ENCODE measurements around the gene CTTN.

Gene CTTN

DNA sequence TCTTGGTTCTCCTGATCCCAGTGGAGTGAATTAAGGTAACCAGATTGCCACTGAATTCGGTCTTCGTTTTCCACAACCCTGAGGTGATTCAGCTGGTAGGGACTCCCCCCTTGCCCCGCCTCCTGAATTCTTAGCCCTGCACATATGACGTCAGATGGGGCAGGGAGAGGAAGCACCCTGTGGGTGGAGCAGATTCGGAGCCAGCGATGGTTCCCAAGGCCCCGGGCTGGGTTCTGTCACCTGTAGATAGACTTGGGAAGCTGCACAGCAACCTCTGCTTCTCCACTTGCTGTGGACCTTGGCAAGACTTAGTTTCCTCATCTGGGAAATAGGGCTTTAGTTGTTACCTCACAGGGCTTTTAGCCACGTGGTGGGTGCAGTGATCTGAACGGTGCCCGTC lies 67.8 kb downstream of the CTTN start:
- no peak for TF ChIP-seq SUZ12 (IDR thresholded peaks at IDR 0.05; ENCODE audit: extremely low read depth, insufficient read depth, insufficient read length)
- no peak for TF ChIP-seq YY1 (IDR thresholded peaks at IDR 0.05; ENCODE audit: insufficient read depth, insufficient read length)
- no peak for TF ChIP-seq ZNF274 (IDR thresholded peaks at IDR 0.05; ENCODE audit: low read depth, low read length)
- no peak for DNase-seq (ENCODE audit: low read depth, low spot score)
- Histone ChIP-seq H3K9ac (ENCODE audit: insufficient read length, low read depth) (no peak overlapping the region), H3K4me1 (ENCODE audit: insufficient read depth, insufficient read length) (peaks cover 4% of the 10 kb centered on the region), H3K36me3 (ENCODE audit: insufficient read depth, insufficient read length, low read length) (no peaks in the 10 kb centered on the region), H3K9me3 (ENCODE audit: insufficient read depth, low read length) (0 out of 2 replicates have a peak, but pooled peaks cover 5% of the 10 kb centered on the region), H3K4me3 (ENCODE audit: insufficient read length, low read depth) (no peak overlapping the region), H3K27me3 (ENCODE audit: insufficient read depth, insufficient read length) (no peaks in the 10 kb centered on the region)

- peaks cover 4% of the 10 kb centered on the region for H3K4me1 ChIP-seq (ENCODE audit: insufficient read depth, insufficient read length)
- H3K27me3 ChIP-seq (ENCODE audit: insufficient read depth, insufficient read length): no peaks in the 10 kb centered on the region
- H3K9me3 ChIP-seq (ENCODE audit: insufficient read depth, low read length): 0 out of 2 replicates have a peak, but pooled peaks cover 5% of the 10 kb centered on the region
- H3K36me3 ChIP-seq (ENCODE audit: insufficient read depth, insufficient read length, low read length): no peaks in the 10 kb centered on the region
- TF ChIP-seq ZNF274 (IDR thresholded peaks at IDR 0.05; ENCODE audit: low read depth, low read length) (no peak), YY1 (IDR thresholded peaks at IDR 0.05; ENCODE audit: insufficient read depth, insufficient read length) (no peak), SUZ12 (IDR thresholded peaks at IDR 0.05; ENCODE audit: extremely low read depth, insufficient read depth, insufficient read length) (no peak)
- no peak for DNase-seq (ENCODE audit: low read depth, low spot score)
- H3K9ac ChIP-seq (ENCODE audit: insufficient read length, low read depth): no peak overlapping the region
- H3K4me3 ChIP-seq (ENCODE audit: insufficient read length, low read depth): no peak overlapping the region
Observed at GRCh38 chr11:70466596-70466995, 68.3 kb downstream of the CTTN start.

- Histone ChIP-seq H3K27me3 (ENCODE audit: insufficient read depth, insufficient read length) (no peaks in the 10 kb centered on the region), H3K36me3 (ENCODE audit: insufficient read depth, insufficient read length, low read length) (no peaks in the 10 kb centered on the region), H3K9me3 (ENCODE audit: insufficient read depth, low read length) (0 out of 2 replicates have a peak, but pooled peaks cover 5% of the 10 kb centered on the region), H3K4me3 (ENCODE audit: insufficient read length, low read depth) (no peak overlapping the region), H3K4me1 (ENCODE audit: insufficient read depth, insufficient read length) (peaks cover 4% of the 10 kb centered on the region), H3K9ac (ENCODE audit: insufficient read length, low read depth) (no peak overlapping the region)
- peak; percentile 38 for DNase-seq (ENCODE audit: low read depth, low spot score)
- TF ChIP-seq YY1 (IDR thresholded peaks at IDR 0.05; ENCODE audit: insufficient read depth, insufficient read length) (no peak), ZNF274 (IDR thresholded peaks at IDR 0.05; ENCODE audit: low read depth, low read length) (no peak), SUZ12 (IDR thresholded peaks at IDR 0.05; ENCODE audit: extremely low read depth, insufficient read depth, insufficient read length) (no peak)
Observed at GRCh38 chr11:70467201-70468085, 69.1 kb downstream of the CTTN start.

DNA sequence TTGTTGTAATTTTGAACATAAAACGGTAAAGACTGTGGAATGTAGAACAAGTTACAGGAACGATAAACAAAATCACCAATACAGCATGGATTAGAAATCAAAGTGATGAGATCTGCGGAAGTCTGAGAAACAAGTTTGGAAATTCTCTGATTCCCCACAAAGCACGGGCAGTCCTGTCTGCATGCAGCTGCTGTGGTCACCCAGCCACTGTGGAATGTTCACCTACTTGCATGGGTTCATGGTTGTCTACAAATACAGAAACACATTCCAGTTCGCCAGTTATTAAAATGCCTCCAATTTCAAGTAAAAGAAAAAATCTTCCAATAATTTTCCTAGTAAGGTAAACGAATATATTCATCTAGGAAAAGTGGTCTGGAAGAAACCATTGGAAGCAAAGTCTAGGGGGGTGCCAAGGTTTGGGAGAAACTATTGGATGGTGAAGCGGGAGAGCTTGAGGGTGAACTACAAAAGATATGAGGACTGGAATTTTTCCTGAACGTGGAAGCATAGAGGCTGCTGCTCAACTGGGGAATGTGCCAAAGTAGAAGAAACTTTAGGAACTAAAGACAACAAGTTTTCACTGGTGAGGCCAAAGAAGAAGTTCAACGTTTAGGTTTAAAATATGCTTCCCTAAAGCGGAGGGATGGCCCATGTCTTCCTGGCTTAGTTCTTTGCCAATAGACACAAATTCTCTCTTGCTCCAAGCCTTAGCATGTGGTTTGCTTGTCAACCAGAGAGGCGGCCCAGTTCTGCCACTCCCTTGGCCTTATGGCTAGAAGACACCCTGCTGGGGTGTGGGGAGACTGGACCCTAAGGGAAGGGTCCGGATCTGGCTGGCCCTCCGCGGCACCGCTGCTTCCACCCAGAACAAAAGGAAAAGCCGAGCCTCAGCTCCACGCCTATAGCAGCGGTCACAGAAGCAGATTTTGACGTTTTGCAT lies 70.2 kb downstream of the CTTN start:
- Histone ChIP-seq H3K9me3 (ENCODE audit: insufficient read depth, low read length) (no peaks in the 10 kb centered on the region), H3K4me1 (ENCODE audit: insufficient read depth, insufficient read length) (peaks cover 4% of the 10 kb centered on the region), H3K9ac (ENCODE audit: insufficient read length, low read depth) (no peak overlapping the region), H3K36me3 (ENCODE audit: insufficient read depth, insufficient read length, low read length) (no peaks in the 10 kb centered on the region), H3K4me3 (ENCODE audit: insufficient read length, low read depth) (no peak overlapping the region), H3K27me3 (ENCODE audit: insufficient read depth, insufficient read length) (no peaks in the 10 kb centered on the region)
- TF ChIP-seq SUZ12 (IDR thresholded peaks at IDR 0.05; ENCODE audit: extremely low read depth, insufficient read depth, insufficient read length): no peak
- no peak for TF ChIP-seq YY1 (IDR thresholded peaks at IDR 0.05; ENCODE audit: insufficient read depth, insufficient read length)
- no peak for TF ChIP-seq ZNF274 (IDR thresholded peaks at IDR 0.05; ENCODE audit: low read depth, low read length)
- DNase-seq (ENCODE audit: low read depth, low spot score): no peak

DNA sequence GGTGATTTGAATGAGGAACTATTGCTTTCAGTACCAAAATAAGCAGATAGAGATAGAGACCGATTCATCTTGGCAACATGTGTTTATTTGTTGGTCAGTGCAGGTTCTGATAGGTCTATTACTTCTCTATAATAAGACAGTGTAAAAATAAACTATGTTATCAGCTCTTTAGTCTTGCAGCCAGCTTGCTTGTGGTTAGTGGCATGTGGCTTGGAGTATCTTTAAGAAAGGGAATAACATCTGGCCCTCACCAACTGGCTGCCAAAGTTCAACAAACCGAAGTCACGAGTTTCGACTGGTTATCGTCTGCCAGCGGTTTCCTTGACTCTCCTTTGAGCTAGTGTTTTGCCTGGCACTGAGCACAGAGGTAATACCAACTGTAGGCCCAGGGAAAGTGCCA lies 71.8 kb downstream of the CTTN start:
- H3K36me3 ChIP-seq (ENCODE audit: insufficient read depth, insufficient read length, low read length): no peaks in the 10 kb centered on the region
- no peak overlapping the region for H3K9ac ChIP-seq (ENCODE audit: insufficient read length, low read depth)
- DNase-seq (ENCODE audit: low read depth, low spot score): no peak
- H3K9me3 ChIP-seq (ENCODE audit: insufficient read depth, low read length): no peaks in the 10 kb centered on the region
- no peak overlapping the region for H3K4me3 ChIP-seq (ENCODE audit: insufficient read length, low read depth)
- H3K27me3 ChIP-seq (ENCODE audit: insufficient read depth, insufficient read length): no peaks in the 10 kb centered on the region
- no peaks in the 10 kb centered on the region for H3K4me1 ChIP-seq (ENCODE audit: insufficient read depth, insufficient read length)
- TF ChIP-seq ZNF274 (IDR thresholded peaks at IDR 0.05; ENCODE audit: low read depth, low read length) (no peak), SUZ12 (IDR thresholded peaks at IDR 0.05; ENCODE audit: extremely low read depth, insufficient read depth, insufficient read length) (no peak), YY1 (IDR thresholded peaks at IDR 0.05; ENCODE audit: insufficient read depth, insufficient read length) (no peak)

GRCh38 chr11:70471254-70471653 lies 72.9 kb downstream of the CTTN start:
- Histone ChIP-seq H3K27me3 (ENCODE audit: insufficient read depth, insufficient read length) (no peaks in the 10 kb centered on the region), H3K4me1 (ENCODE audit: insufficient read depth, insufficient read length) (no peaks in the 10 kb centered on the region), H3K36me3 (ENCODE audit: insufficient read depth, insufficient read length, low read length) (no peaks in the 10 kb centered on the region), H3K9ac (ENCODE audit: insufficient read length, low read depth) (no peak overlapping the region), H3K4me3 (ENCODE audit: insufficient read length, low read depth) (no peak overlapping the region), H3K9me3 (ENCODE audit: insufficient read depth, low read length) (no peaks in the 10 kb centered on the region)
- TF ChIP-seq ZNF274 (IDR thresholded peaks at IDR 0.05; ENCODE audit: low read depth, low read length): no peak
- TF ChIP-seq YY1 (IDR thresholded peaks at IDR 0.05; ENCODE audit: insufficient read depth, insufficient read length): no peak
- TF ChIP-seq SUZ12 (IDR thresholded peaks at IDR 0.05; ENCODE audit: extremely low read depth, insufficient read depth, insufficient read length): no peak
- DNase-seq (ENCODE audit: low read depth, low spot score): peak; percentile 66

Measured in NT2/D1 (cell line).